SK-N-SH treated with all-trans-retinoic acid at 6 μM for 48 hours (cell line): ENCODE measurements around the gene C17orf113.

Experiments
- ATAC-seq: fragments of 200-7000 bp; cut with Tn5 transposase; 3 replicates; pipeline ENCODE4 v1.9.1; 2020; ENCODE audit warnings: mild to moderate bottlenecking, moderate library complexity
- ARNTL ChIP-seq: fragments of 450-650 bp; formaldehyde crosslinking; IDR thresholded peaks from 2 replicates; pipeline ENCODE4 v1.5.0; 2020; ENCODE audit warnings: low read depth, mild to moderate bottlenecking, moderate library complexity, borderline replicate concordance
- BACH2 ChIP-seq: fragments of 250-450 bp; sonication (Bioruptor Pico); IDR thresholded peaks from 2 replicates; pipeline ENCODE4 v1.9.0; 2021; ENCODE audit warnings: mild to moderate bottlenecking, borderline replicate concordance
- CREB5 ChIP-seq: fragments of 250-450 bp; sonication (Bioruptor Pico); IDR thresholded peaks from 2 replicates; pipeline ENCODE4 v1.5.1; 2020; ENCODE audit warnings: low read depth, mild to moderate bottlenecking, moderate library complexity
- CSDC2 ChIP-seq: fragments of 250-450 bp; sonication (Bioruptor Pico); IDR thresholded peaks from 2 replicates; pipeline ENCODE4 v1.5.0; 2020; ENCODE audit warnings: mild to moderate bottlenecking, moderate library complexity
- GLIS3 ChIP-seq: fragments of 250-450 bp; sonication (Bioruptor Pico); IDR thresholded peaks from 2 replicates; pipeline ENCODE4 v1.5.0; 2020; ENCODE audit warnings: mild to moderate bottlenecking, moderate library complexity
- OSR1 ChIP-seq: fragments of 250-450 bp; sonication (Bioruptor Pico); IDR thresholded peaks from 2 replicates; pipeline ENCODE4 v1.8.0; 2022; ENCODE audit warnings: moderate library complexity, mild to moderate bottlenecking, inconsistent platforms
- PPARA ChIP-seq: fragments of 250-450 bp; sonication (Bioruptor Pico); IDR thresholded peaks from 2 replicates; pipeline ENCODE4 v1.5.0; 2020; ENCODE audit warnings: mild to moderate bottlenecking, borderline replicate concordance
- RARB ChIP-seq: fragments of 250-450 bp; sonication (Bioruptor Pico); IDR thresholded peaks from 2 replicates; pipeline ENCODE4 v1.8.0; 2021; ENCODE audit warnings: mild to moderate bottlenecking, moderate library complexity
- SNAI2 ChIP-seq: fragments of 250-450 bp; sonication (Bioruptor Pico); IDR thresholded peaks from 2 replicates; pipeline ENCODE4 v1.5.0; 2020; ENCODE audit warnings: mild to moderate bottlenecking, moderate library complexity
- TCF4 ChIP-seq: fragments of 250-450 bp; sonication (Bioruptor Pico); IDR thresholded peaks from 2 replicates; pipeline ENCODE4 v1.8.0; 2021; ENCODE audit warnings: mild to moderate bottlenecking, moderate library complexity, borderline replicate concordance
- TOX ChIP-seq: fragments of 250-450 bp; sonication (Bioruptor Pico); IDR thresholded peaks from 2 replicates; pipeline ENCODE4 v1.8.0; 2021; ENCODE audit warnings: mild to moderate bottlenecking, moderate library complexity, borderline replicate concordance
- ZC3H10 ChIP-seq: fragments of 250-450 bp; sonication (Bioruptor Pico); IDR thresholded peaks from 2 replicates; pipeline ENCODE4 v1.5.1; 2021; ENCODE audit warnings: mild to moderate bottlenecking, moderate library complexity
- ZFP3 ChIP-seq: fragments of 250-450 bp; sonication (Bioruptor Pico); IDR thresholded peaks from 2 replicates; pipeline ENCODE4 v1.5.0; 2020; ENCODE audit warnings: mild to moderate bottlenecking, moderate library complexity
- ZFP30 ChIP-seq: fragments of 450-650 bp; formaldehyde crosslinking; IDR thresholded peaks from 2 replicates; pipeline ENCODE4 v1.5.0; 2022; ENCODE audit warnings: mild to moderate bottlenecking, moderate library complexity
- ZNF565 ChIP-seq: fragments of 450-650 bp; formaldehyde crosslinking; conservative IDR thresholded peaks from 2 replicates; pipeline ENCODE4 v1.5.0; 2020; ENCODE audit warnings: low read depth, mild to moderate bottlenecking, moderate library complexity
- ZNF70 ChIP-seq: fragments of 450-650 bp; formaldehyde crosslinking; IDR thresholded peaks from 2 replicates; pipeline ENCODE4 v1.5.0; 2020; ENCODE audit warnings: mild to moderate bottlenecking, moderate library complexity
- ZNF8 ChIP-seq: fragments of 450-650 bp; formaldehyde crosslinking; IDR thresholded peaks from 2 replicates; pipeline ENCODE4 v1.5.0; 2020; ENCODE audit warnings: mild to moderate bottlenecking, moderate library complexity
- TF ChIP-seq, protein P1 (sequence below): fragments of 250-450 bp; sonication (Bioruptor Pico); IDR thresholded peaks from 2 replicates; pipeline ENCODE4 v1.5.1; 2021; ENCODE audit warnings: mild to moderate bottlenecking, moderate library complexity
- TF ChIP-seq, protein P2 (sequence below): fragments of 250-450 bp; sonication (Bioruptor Pico); IDR thresholded peaks from 2 replicates; pipeline ENCODE4 v1.5.0; 2020; ENCODE audit warnings: mild to moderate bottlenecking, moderate library complexity
- TF ChIP-seq, protein P3 (sequence below): fragments of 250-450 bp; sonication (Bioruptor Pico); IDR thresholded peaks from 2 replicates; pipeline ENCODE4 v1.8.0; 2021; ENCODE audit warnings: low read depth, mild to moderate bottlenecking, moderate library complexity, borderline replicate concordance
- TF ChIP-seq, protein P4 (sequence below): fragments of 250-450 bp; sonication (Bioruptor Pico); IDR thresholded peaks from 2 replicates; pipeline ENCODE4 v1.8.0; 2020; ENCODE audit warnings: mild to moderate bottlenecking, moderate library complexity, borderline replicate concordance

Gene C17orf113

GRCh38 chr17:42009170-42009569 is 41.2 kb downstream of the C17orf113 start:
- TF ChIP-seq TCF4 (CRISPR knock-in tag) (no peak), ZNF565 (CRISPR knock-in tag) (no peak)
- ATAC-seq: no peak

DNA sequence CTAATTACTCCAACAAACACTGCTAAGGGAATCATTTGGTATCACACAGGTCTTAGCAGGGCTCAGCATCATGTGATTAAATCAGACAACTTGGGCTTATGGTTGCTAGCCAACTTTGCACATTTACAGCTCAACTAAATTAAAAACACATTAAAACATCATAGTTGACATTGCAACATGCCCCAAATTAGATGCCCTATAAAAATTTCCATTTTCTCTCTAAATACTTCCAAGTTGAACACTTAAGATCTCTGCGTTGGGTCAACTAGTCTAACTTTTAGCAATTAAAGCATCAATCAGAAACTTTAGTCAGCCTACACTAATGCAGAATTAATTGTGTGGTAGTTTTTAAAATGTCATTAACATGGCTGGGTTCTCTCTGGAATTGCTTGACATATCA is 45.2 kb downstream of the C17orf113 start:
- TF ChIP-seq OSR1: no peak
- TF ChIP-seq, protein P1, sequence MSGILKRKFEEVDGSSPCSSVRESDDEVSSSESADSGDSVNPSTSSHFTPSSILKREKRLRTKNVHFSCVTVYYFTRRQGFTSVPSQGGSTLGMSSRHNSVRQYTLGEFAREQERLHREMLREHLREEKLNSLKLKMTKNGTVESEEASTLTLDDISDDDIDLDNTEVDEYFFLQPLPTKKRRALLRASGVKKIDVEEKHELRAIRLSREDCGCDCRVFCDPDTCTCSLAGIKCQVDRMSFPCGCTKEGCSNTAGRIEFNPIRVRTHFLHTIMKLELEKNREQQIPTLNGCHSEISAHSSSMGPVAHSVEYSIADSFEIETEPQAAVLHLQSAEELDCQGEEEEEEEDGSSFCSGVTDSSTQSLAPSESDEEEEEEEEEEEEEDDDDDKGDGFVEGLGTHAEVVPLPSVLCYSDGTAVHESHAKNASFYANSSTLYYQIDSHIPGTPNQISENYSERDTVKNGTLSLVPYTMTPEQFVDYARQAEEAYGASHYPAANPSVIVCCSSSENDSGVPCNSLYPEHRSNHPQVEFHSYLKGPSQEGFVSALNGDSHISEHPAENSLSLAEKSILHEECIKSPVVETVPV (CRISPR knock-in tag): no peak
- TF ChIP-seq, protein P2, sequence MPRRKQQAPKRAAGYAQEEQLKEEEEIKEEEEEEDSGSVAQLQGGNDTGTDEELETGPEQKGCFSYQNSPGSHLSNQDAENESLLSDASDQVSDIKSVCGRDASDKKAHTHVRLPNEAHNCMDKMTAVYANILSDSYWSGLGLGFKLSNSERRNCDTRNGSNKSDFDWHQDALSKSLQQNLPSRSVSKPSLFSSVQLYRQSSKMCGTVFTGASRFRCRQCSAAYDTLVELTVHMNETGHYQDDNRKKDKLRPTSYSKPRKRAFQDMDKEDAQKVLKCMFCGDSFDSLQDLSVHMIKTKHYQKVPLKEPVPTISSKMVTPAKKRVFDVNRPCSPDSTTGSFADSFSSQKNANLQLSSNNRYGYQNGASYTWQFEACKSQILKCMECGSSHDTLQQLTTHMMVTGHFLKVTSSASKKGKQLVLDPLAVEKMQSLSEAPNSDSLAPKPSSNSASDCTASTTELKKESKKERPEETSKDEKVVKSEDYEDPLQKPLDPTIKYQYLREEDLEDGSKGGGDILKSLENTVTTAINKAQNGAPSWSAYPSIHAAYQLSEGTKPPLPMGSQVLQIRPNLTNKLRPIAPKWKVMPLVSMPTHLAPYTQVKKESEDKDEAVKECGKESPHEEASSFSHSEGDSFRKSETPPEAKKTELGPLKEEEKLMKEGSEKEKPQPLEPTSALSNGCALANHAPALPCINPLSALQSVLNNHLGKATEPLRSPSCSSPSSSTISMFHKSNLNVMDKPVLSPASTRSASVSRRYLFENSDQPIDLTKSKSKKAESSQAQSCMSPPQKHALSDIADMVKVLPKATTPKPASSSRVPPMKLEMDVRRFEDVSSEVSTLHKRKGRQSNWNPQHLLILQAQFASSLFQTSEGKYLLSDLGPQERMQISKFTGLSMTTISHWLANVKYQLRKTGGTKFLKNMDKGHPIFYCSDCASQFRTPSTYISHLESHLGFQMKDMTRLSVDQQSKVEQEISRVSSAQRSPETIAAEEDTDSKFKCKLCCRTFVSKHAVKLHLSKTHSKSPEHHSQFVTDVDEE (CRISPR knock-in tag): no peak
- TF ChIP-seq, protein P3, sequence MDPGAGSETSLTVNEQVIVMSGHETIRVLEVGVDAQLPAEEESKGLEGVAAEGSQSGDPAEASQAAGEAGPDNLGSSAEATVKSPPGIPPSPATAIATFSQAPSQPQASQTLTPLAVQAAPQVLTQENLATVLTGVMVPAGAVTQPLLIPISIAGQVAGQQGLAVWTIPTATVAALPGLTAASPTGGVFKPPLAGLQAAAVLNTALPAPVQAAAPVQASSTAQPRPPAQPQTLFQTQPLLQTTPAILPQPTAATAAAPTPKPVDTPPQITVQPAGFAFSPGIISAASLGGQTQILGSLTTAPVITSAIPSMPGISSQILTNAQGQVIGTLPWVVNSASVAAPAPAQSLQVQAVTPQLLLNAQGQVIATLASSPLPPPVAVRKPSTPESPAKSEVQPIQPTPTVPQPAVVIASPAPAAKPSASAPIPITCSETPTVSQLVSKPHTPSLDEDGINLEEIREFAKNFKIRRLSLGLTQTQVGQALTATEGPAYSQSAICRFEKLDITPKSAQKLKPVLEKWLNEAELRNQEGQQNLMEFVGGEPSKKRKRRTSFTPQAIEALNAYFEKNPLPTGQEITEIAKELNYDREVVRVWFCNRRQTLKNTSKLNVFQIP (CRISPR knock-in tag): no peak
- no peak for TF ChIP-seq ZNF8 (CRISPR knock-in tag)
- TF ChIP-seq ARNTL: no peak
- TF ChIP-seq ZFP30 (CRISPR knock-in tag): no peak
- no peak for TF ChIP-seq ZC3H10 (CRISPR knock-in tag)
- TF ChIP-seq ZFP3: no peak
- TF ChIP-seq RARB (CRISPR knock-in tag): no peak
- no peak for TF ChIP-seq TOX (CRISPR knock-in tag)
- no peak for TF ChIP-seq TCF4 (CRISPR knock-in tag)
- TF ChIP-seq, protein P4, sequence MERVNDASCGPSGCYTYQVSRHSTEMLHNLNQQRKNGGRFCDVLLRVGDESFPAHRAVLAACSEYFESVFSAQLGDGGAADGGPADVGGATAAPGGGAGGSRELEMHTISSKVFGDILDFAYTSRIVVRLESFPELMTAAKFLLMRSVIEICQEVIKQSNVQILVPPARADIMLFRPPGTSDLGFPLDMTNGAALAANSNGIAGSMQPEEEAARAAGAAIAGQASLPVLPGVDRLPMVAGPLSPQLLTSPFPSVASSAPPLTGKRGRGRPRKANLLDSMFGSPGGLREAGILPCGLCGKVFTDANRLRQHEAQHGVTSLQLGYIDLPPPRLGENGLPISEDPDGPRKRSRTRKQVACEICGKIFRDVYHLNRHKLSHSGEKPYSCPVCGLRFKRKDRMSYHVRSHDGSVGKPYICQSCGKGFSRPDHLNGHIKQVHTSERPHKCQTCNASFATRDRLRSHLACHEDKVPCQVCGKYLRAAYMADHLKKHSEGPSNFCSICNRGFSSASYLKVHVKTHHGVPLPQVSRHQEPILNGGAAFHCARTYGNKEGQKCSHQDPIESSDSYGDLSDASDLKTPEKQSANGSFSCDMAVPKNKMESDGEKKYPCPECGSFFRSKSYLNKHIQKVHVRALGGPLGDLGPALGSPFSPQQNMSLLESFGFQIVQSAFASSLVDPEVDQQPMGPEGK (CRISPR knock-in tag): no peak
- TF ChIP-seq GLIS3: no peak
- TF ChIP-seq BACH2: no peak
- no peak for TF ChIP-seq ZNF70 (CRISPR knock-in tag)
- TF ChIP-seq SNAI2: no peak
- no peak for TF ChIP-seq CREB5
- ATAC-seq: peak; percentile 22; the same call in 2 of the 3 replicates

DNA sequence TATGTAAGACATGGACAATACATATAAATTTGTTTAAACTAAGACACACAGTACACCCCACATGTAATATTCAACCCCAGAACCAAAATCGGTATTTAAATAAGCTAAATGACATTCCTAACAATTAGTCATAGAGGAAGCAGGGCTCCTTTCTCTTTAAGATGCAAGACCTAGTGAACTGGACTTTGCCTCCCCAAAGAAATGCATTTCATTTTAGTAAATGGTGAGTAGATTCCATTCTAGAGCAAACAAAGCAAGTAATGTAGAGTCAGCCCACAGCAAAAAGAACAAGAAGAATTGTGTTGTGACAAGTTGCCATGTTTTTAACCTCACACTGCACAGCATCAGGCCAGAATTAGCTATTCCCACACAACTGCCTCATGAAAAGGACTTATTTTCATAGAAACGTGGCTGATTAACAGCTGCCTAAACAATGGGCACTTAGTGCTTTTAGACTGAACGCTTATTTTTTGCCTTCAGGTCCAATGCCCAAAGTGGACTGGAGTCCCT is 47.6 kb downstream of the C17orf113 start:
- ATAC-seq: no peak; the same call in 2 of the 3 replicates
- TF ChIP-seq ZFP30 (CRISPR knock-in tag): no peak
- TF ChIP-seq RARB (CRISPR knock-in tag): no peak
- no peak for TF ChIP-seq CREB5
- TF ChIP-seq, protein P3 (CRISPR knock-in tag): no peak
- no peak for TF ChIP-seq OSR1
- TF ChIP-seq GLIS3: no peak
- TF ChIP-seq, protein P1 (CRISPR knock-in tag): no peak
- TF ChIP-seq ZNF8 (CRISPR knock-in tag): no peak
- TF ChIP-seq ZNF70 (CRISPR knock-in tag): no peak
- TF ChIP-seq CSDC2: no peak
- no peak for TF ChIP-seq PPARA
- no peak for TF ChIP-seq ARNTL
- TF ChIP-seq ZFP3: no peak
- TF ChIP-seq, protein P4 (CRISPR knock-in tag): no peak
